ENCODE data around the gene RADIL.
"Not testable (repeated sequence)": the region's sequence is repeated elsewhere in the genome, so short reads cannot be mapped to it uniquely, and the experiment has no call there.

The RADIL gene

GRCh38 chr7:4883372-4884144 is at the start of gene RADIL:
RADIL (minus strand) TSS chr7:4883716; CDS start chr7:4878139, 5,577 bp downstream.
- peak; percentile 93 for DNase-seq (ENCODE audit: low spot score)

- no peak for DNase-seq (ENCODE audit: low spot score)
Measured at GRCh38 chr7:4931943-4932342, 48.4 kb upstream of the RADIL start.

GRCh38 chr7:4929005-4929404 is 45.5 kb upstream of the RADIL start:
- DNase-seq (ENCODE audit: low spot score), result no peak

GRCh38 chr7:4928445-4928844 is 44.9 kb upstream of the RADIL start:
- no peak for DNase-seq (ENCODE audit: low spot score)

GRCh38 chr7:4919969-4920766 is 36.7 kb upstream of the RADIL start:
- DNase-seq (ENCODE audit: low spot score), result no peak

GRCh38 chr7:4916113-4916512 is 32.6 kb upstream of the RADIL start:
- DNase-seq (ENCODE audit: low spot score), result no peak

GRCh38 chr7:4911111-4911828 is 27.8 kb upstream of the RADIL start:
- no peak for DNase-seq (ENCODE audit: low spot score)

GRCh38 chr7:4906682-4907081 is 23.2 kb upstream of the RADIL start:
- no peak for DNase-seq (ENCODE audit: low spot score)

GRCh38 chr7:4905171-4905570 is 21.7 kb upstream of the RADIL start:
- DNase-seq (ENCODE audit: low spot score), result no peak

GRCh38 chr7:4904346-4904745 is 20.8 kb upstream of the RADIL start:
- DNase-seq (ENCODE audit: low spot score), result no peak

- no peak for DNase-seq (ENCODE audit: low spot score)
Measured at GRCh38 chr7:4895766-4896165, 12.2 kb upstream of the RADIL start.

- no peak for DNase-seq (ENCODE audit: low spot score)
Measured at GRCh38 chr7:4894482-4894881, 11.0 kb upstream of the RADIL start.

GRCh38 chr7:4893929-4894475 is 10.5 kb upstream of the RADIL start:
- DNase-seq (ENCODE audit: low spot score), result no peak

- DNase-seq (ENCODE audit: low spot score), result not testable (repeated sequence)
Measured at GRCh38 chr7:4893188-4893587, 9.7 kb upstream of the RADIL start.

- not testable (repeated sequence) for DNase-seq (ENCODE audit: low spot score)
Measured at GRCh38 chr7:4891522-4891921, 8.0 kb upstream of the RADIL start.

- DNase-seq (ENCODE audit: low spot score), result no peak
Measured at GRCh38 chr7:4889682-4890081, 6.2 kb upstream of the RADIL start.

GRCh38 chr7:4888161-4888560 is 4.6 kb upstream of the RADIL start:
- no peak for DNase-seq (ENCODE audit: low spot score)

- DNase-seq (ENCODE audit: low spot score), result no peak
Measured at GRCh38 chr7:4886671-4887070, 3.2 kb upstream of the RADIL start.

GRCh38 chr7:4885317-4885807 is 1.8 kb upstream of the RADIL start:
- no peak for DNase-seq (ENCODE audit: low spot score)

GRCh38 chr7:4884164-4884563 is 648 bp upstream of the RADIL start:
- DNase-seq (ENCODE audit: low spot score), result no peak

- no peak for DNase-seq (ENCODE audit: low spot score)
Measured at GRCh38 chr7:4883033-4883371, 514 bp downstream of the RADIL start.
